Gastrocnemius medialis (tissue), 4 donors: ENCODE measurements around the gene CHST11. TPM values are rescaled to one million over a fixed set of nuclear protein-coding genes. Genes with fewer than 3 reads are reported as not detected.

Source experiments
- ATAC-seq, 2 donors: fragments of 150-250 bp; one replicate each; pipeline ENCODE4 v1.9.1; 2016
- DNase-seq, 2 donors: peaks; one replicate each; pipeline ENCODE4 v3.0.0-alpha.2; 2019
- H3K27ac ChIP-seq, 4 donors: fragments of 200-600 bp; sonication (generic); 1 replicate in 1 of 4; 2 replicates in 3 of 4; pipeline ENCODE4 v1.5.1; 2016 to 2018; ENCODE audit warnings: mild to moderate bottlenecking in 2 of 4, moderate library complexity in 1 of 4
- H3K27me3 ChIP-seq, 3 donors: fragments of 200-600 bp; sonication (generic) in 2 of 3; 1 replicate in 1 of 3; 2 replicates in 2 of 3; pipeline versions ENCODE4 v1.5.1 to v1.6.0; 2016 to 2019; ENCODE audit warnings: mild to moderate bottlenecking in 1 of 3, moderate library complexity in 1 of 3
- H3K36me3 ChIP-seq, 2 donors: fragments of 200-600 bp; sonication (generic) in 1 of 2; one replicate each; pipeline ENCODE4 v1.5.1; 2017 to 2018
- H3K4me1 ChIP-seq, 2 donors: fragments of 200-600 bp; sonication (generic) in 1 of 2; one replicate each; pipeline ENCODE4 v1.5.1; 2016 to 2017; ENCODE audit warnings: mild to moderate bottlenecking in 2 of 2
- H3K4me3 ChIP-seq, 4 donors: fragments of 200-600 bp; sonication (generic) in 3 of 4; 1 replicate in 1 of 4; 2 replicates in 3 of 4; pipeline ENCODE4 v1.5.1; 2016 to 2019; ENCODE audit warnings: mild to moderate bottlenecking in 2 of 4
- H3K9me3 ChIP-seq, 3 donors: fragments of 200-600 bp; sonication (generic) in 2 of 3; 1 replicate in 1 of 3; 2 replicates in 2 of 3; pipeline ENCODE4 v1.5.1; 2016 to 2019
- CTCF ChIP-seq, 5 experiments: fragments of 450-650 bp in 3 of 5; fragments of 200-600 bp in 2 of 5; sonication (generic) in 2 of 5; IDR thresholded peaks in 4 of 5; conservative IDR thresholded peaks in 1 of 5; 1 replicate in 4 of 5; 2 replicates in 1 of 5; pipeline ENCODE4 v1.5.1; 2016 to 2019; ENCODE audit warnings: antibody characterized with exemption in 5 of 5, mild to moderate bottlenecking in 3 of 5, moderate library complexity in 3 of 5
- POLR2A ChIP-seq, 2 donors: fragments of 450-650 bp; IDR thresholded peaks; one replicate each; pipeline ENCODE4 v1.6.1; 2017; ENCODE audit warnings: antibody characterized with exemption in 2 of 2, mild to moderate bottlenecking in 2 of 2, moderate library complexity in 2 of 2
- in situ Hi-C, 4 donors: fragments of 200-750 bp; cut with MboI; loops; one replicate each; pipeline versions ENCODE4 v1.15.0 to v1.8.0; 2017; ENCODE audit warnings: low sequenced_read_pairs in 4 of 4
- intact Hi-C: fragments of 100-400 bp; cut with DNase I; formaldehyde crosslinking; loops from one replicate; pipeline ENCODE4 v1.15.1; 2023; ENCODE audit warnings: low total_unique reads
- total RNA-seq, 4 donors: library from RNA; depleted of rRNA; stranded (reverse); fragments of >200 nt; gene quantifications; one replicate each; pipeline versions ENCODE4 v1.1.0 to v1.2.3, GENCODE V29; 2016

The CHST11 gene
- total RNA-seq, 4 donors from 2014 or later, result 0.17 to 2.1 (median 1.4) TPM

- no peak overlapping the region for H3K4me3 ChIP-seq
- H3K4me1 ChIP-seq, result peaks cover 0 to 6% of the 10 kb centered on the region in 2 donors
- no peaks in the 10 kb centered on the region for H3K27me3 ChIP-seq
- no peaks in the 10 kb centered on the region for H3K36me3 ChIP-seq
- H3K27ac ChIP-seq, result no peak overlapping the region
- ATAC-seq (no peak), DNase-seq (no peak)
- in situ Hi-C loops (no loop called here), intact Hi-C loops (no loop called here)
- no peaks in the 10 kb centered on the region for H3K9me3 ChIP-seq
- TF ChIP-seq CTCF (IDR thresholded peaks at IDR 0.05 in 4 of 5, conservative IDR thresholded peaks at IDR 0.05 in 1 of 5), result no peak
- TF ChIP-seq POLR2A (IDR thresholded peaks at IDR 0.05), result no peak
Measured at GRCh38 chr12:104482748-104483147, 26.0 kb downstream of the CHST11 start.

GRCh38 chr12:104484079-104484478, 27.3 kb downstream of the CHST11 start:
- in situ Hi-C loops (no loop called here), intact Hi-C loops (no loop called here)
- H3K27ac ChIP-seq, result no peak overlapping the region
- TF ChIP-seq POLR2A (IDR thresholded peaks at IDR 0.05), result no peak
- no peaks in the 10 kb centered on the region for H3K9me3 ChIP-seq
- no peak for ATAC-seq
- DNase-seq, result no peak
- H3K36me3 ChIP-seq, result no peaks in the 10 kb centered on the region
- H3K27me3 ChIP-seq, result no peaks in the 10 kb centered on the region
- peaks cover 0 to 6% of the 10 kb centered on the region in 2 donors for H3K4me1 ChIP-seq
- no peak overlapping the region for H3K4me3 ChIP-seq

GRCh38 chr12:104485651-104486362, 29.1 kb downstream of the CHST11 start:
- in situ Hi-C loops (no loop called here), intact Hi-C loops (no loop called here)
- no peak for TF ChIP-seq POLR2A (IDR thresholded peaks at IDR 0.05)
- TF ChIP-seq CTCF (IDR thresholded peaks at IDR 0.05 in 4 of 5, conservative IDR thresholded peaks at IDR 0.05 in 1 of 5), result no peak
- H3K27me3 ChIP-seq, result no peaks in the 10 kb centered on the region
- no peaks in the 10 kb centered on the region for H3K9me3 ChIP-seq
- H3K36me3 ChIP-seq, result no peaks in the 10 kb centered on the region
- H3K4me1 ChIP-seq, result peaks cover 0 to 6% of the 10 kb centered on the region in 2 donors
- DNase-seq, result no peak
- H3K4me3 ChIP-seq, result no peak overlapping the region
- no peak for ATAC-seq
- H3K27ac ChIP-seq, result no peak overlapping the region

GRCh38 chr12:104486363-104486750, 29.6 kb downstream of the CHST11 start:
- H3K27ac ChIP-seq, result no peak overlapping the region
- peaks cover 0 to 6% of the 10 kb centered on the region in 2 donors for H3K4me1 ChIP-seq
- no peak overlapping the region for H3K4me3 ChIP-seq
- intact Hi-C loops (no loop called here), in situ Hi-C loops (no loop called here)
- H3K9me3 ChIP-seq, result no peaks in the 10 kb centered on the region
- no peak for TF ChIP-seq POLR2A (IDR thresholded peaks at IDR 0.05)
- TF ChIP-seq CTCF (IDR thresholded peaks at IDR 0.05 in 4 of 5, conservative IDR thresholded peaks at IDR 0.05 in 1 of 5), result no peak
- DNase-seq (no peak), ATAC-seq (no peak)
- H3K36me3 ChIP-seq, result no peaks in the 10 kb centered on the region
- H3K27me3 ChIP-seq, result no peaks in the 10 kb centered on the region

GRCh38 chr12:104486943-104487819, 30.4 kb downstream of the CHST11 start:
- ATAC-seq (no peak), DNase-seq (no peak)
- no peaks in the 10 kb centered on the region for H3K27me3 ChIP-seq
- H3K4me3 ChIP-seq, result no peak overlapping the region
- H3K9me3 ChIP-seq, result no peaks in the 10 kb centered on the region
- no peaks in the 10 kb centered on the region for H3K36me3 ChIP-seq
- TF ChIP-seq CTCF (IDR thresholded peaks at IDR 0.05 in 4 of 5, conservative IDR thresholded peaks at IDR 0.05 in 1 of 5) (no peak), POLR2A (IDR thresholded peaks at IDR 0.05) (no peak)
- H3K27ac ChIP-seq, result no peak overlapping the region
- H3K4me1 ChIP-seq, result peaks cover 0 to 6% of the 10 kb centered on the region in 2 donors
- in situ Hi-C loops, result no loop called here
- intact Hi-C loops, result no loop called here
